T-helper 1 cell (primary cell): ENCODE measurements around the gene IVNS1ABP.
"Not testable (repeated sequence)": the region's sequence is repeated elsewhere in the genome, so short reads cannot be mapped to it uniquely, and the experiment has no call there.

Source experiments
- DNase-seq, 5 donors: peaks; one replicate each; pipeline ENCODE4 v3.0.0-alpha.2; 2012 to 2020

IVNS1ABP gene

DNA sequence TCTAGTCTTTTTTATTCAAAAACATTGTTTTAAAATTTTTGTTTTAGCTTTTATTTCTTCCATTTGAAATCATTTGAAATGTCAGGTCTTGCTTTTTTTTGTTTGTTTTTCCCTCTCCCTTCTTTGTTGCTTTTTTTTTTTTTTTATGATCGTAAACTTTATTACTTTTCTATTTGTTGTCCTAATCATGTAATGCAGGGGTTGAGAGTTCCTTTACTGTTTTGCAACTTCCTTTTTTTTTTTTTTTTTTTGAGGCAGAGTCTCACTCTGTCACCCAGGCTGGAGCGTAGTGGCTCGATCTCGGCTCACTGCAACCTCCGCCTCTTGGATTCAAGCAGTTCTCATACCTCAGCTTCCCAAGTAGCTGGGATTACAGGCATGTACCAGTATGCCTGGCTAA, 24.8 kb downstream of the IVNS1ABP start:
- DNase-seq = no peak

- DNase-seq = no peak
Measured at GRCh38 chr1:185291652-185292051, 25.4 kb downstream of the IVNS1ABP start.

- DNase-seq = no peak
Measured at GRCh38 chr1:185291159-185291558, 25.9 kb downstream of the IVNS1ABP start.

- DNase-seq = no peak
Measured at GRCh38 chr1:185289880-185290279, 27.2 kb downstream of the IVNS1ABP start.

- no peak for DNase-seq
Measured at GRCh38 chr1:185288435-185288834, 28.6 kb downstream of the IVNS1ABP start.

- DNase-seq = no peak
Measured at GRCh38 chr1:185287451-185287850, 29.6 kb downstream of the IVNS1ABP start.

DNA sequence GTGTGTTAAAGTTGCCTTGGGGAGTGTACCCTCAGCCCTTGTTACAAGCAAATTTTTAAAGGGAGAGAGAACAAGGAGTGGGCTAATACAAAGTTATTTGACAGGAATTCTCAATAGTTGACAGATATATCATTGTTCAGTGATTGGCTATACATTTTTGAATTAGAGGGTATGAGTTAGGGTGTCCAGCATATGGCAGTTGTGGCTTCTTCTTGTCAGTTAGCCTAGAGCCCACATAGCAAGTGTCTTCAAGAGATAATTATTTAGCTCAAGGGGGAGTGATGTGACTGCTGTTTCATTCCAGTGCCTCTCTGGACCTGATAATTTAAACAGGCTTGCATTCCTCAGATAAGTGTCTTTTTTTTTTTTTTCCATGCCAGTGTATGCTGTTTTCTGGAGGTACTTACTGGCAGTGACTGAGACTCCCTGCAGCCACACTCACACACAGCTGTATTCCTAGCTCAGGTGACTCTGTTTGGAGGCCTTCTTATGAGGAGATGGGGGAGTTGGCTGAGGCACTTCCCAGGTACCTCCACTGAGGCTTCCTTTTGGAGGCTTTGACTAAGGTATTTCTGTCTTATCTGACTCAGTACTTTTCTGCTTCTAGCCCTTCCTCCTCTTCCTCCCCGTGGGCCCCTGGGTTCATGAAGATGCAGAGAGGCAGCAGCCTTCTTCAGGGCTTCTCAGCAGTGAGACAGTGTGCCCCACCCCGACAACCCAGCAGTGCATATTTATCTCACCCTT, 32.3 kb downstream of the IVNS1ABP start:
- DNase-seq = no peak

DNA sequence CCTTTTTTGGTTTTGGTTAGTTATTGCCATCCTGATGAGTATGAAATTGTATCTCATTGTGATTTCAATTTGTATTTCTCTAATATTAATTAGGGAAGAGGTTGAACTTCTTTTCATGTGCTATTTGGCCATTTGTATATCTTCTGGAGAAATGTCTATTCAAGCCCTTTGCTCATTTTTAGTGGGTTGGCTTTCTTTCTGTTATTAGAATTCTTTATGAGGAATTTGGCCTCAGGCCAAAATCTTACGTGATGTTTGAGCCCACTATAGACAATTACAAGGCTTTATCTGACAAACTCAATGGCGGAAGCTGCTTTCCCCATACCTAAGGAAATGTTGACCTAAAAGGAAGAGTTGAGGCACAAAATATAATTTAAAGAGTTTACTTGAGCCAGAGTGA, 32.9 kb downstream of the IVNS1ABP start:
- no peak for DNase-seq

GRCh38 chr1:185281245-185281644, 35.8 kb downstream of the IVNS1ABP start:
- peak in 3 of 5 donors; percentile 3 to 62 (median 5) for DNase-seq

DNA sequence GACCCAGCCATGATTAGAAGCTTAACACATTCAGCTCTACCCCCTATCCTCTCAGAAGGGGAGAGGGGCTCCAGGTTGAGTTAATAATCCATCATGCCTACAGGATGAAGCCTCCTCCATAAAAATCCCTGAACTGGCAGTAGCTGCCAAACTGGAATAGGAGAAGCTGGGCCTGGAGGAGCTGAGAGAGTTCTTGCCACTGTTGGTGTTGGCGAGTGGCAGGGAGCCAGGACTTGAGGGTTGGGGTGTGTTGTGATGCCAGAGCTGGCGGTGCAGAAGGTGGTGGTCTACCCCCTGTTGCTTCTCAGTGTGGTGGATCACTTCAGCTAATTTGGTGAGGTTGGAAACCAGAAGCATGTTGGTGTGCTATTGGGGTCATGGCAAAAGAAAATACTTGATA, 36.5 kb downstream of the IVNS1ABP start:
- no peak for DNase-seq

- no peak for DNase-seq
Measured at GRCh38 chr1:185279571-185279970, 37.5 kb downstream of the IVNS1ABP start.

DNA sequence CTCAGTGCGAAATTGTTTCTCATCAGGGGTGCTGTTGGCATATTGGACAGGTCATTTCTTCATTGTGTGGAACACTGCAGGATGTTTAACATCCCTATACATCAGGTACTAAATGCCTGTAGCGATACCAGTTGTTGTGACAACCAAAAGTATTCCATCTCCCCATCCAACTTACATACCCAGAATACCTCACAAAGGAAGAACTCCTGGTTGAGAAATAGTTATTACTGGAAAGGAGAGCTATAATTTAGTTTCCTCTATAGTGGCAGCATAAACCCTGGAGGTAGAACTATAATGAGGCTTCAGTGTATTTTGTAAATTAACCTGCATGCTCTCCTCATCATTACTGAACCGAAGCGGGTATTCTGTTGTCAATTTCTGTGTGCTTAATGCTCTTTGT, 45.1 kb downstream of the IVNS1ABP start:
- no peak for DNase-seq

GRCh38 chr1:185268352-185268751, 48.7 kb downstream of the IVNS1ABP start:
- no peak for DNase-seq

DNA sequence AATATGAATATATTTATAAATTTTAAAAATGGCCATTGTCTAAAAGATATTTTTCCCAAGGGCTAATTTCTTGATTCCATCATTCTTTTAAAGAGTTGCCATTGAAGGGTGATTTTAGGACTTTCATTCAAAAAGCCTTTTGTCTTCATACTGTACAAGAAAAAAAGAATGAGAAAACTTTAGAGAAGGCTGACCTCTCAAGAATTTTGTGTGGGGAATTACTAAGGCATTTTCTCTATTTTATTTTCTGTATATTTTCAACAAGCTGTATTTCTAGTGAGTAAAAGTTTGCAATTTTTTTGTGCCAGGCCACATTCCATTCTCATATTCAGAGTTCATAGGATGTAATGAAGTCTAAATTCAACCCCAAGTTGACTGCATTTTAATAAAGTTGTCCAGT, 49.3 kb downstream of the IVNS1ABP start:
- no peak for DNase-seq

DNA sequence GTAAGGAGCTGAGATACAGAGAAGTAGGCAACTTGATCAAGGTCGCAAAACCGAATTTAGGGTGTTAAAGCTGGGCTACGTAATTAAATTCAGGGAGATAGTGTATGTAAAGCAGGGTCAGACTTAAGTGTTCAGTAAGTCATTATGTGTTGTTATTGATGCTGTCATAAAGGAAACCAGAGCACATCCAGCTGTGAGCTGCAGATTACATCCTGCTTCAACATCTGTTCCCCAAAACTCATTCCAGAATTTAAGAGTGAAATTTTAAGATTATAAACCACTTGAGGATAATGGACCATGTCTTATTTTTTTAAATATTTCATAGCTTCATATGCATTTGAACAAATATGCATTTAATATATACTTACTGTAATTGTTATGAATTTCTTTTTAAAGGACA, 49.7 kb downstream of the IVNS1ABP start:
- no peak for DNase-seq

GRCh38 chr1:185265314-185265713, 51.7 kb downstream of the IVNS1ABP start:
- DNase-seq = no peak

DNA sequence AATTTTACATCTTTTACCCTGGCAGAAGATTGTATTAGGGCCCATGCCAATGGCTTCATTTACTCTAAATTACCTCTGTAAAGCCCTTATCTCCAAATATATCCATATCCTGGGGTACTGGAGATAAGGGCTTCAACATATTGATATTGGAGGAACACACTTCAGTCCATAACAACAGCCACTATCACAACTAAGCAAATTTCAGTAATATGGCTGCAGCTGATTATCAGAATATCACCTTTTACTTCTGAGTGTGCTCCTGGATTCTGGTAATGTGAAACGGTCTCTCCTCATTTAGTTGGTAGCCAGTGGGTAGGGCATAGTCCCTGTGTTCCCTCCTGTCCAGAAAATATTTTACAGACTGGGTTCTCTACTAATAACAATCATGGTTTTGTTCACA, 53.3 kb downstream of the IVNS1ABP start:
- no peak for DNase-seq

- no peak for DNase-seq
Measured at GRCh38 chr1:185263292-185263691, 53.8 kb downstream of the IVNS1ABP start.

DNA sequence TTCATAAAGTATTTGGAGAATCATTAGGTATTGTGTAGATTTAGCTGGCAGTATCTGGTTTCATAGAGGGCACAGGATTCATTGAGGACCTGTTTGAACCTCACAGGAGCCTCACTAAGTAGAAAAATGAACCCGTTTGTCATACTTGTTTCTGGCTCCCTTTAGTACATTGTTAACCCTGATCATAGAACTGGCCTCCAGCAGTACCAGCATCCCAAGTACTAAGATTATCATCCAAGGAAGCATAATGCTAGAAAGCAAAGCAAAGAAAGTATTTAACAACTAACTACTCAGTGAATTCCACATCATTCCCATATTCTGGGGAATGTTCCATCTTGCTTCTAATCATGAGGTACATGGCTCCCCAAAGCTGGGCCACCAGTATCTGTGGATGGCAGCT, 54.9 kb downstream of the IVNS1ABP start:
- no peak for DNase-seq

GRCh38 chr1:185260611-185261010, 56.4 kb downstream of the IVNS1ABP start:
- no peak for DNase-seq

GRCh38 chr1:185258676-185259075, 58.4 kb downstream of the IVNS1ABP start:
- DNase-seq = no peak

GRCh38 chr1:185257950-185258208, 59.2 kb downstream of the IVNS1ABP start:
- DNase-seq = no peak

DNA sequence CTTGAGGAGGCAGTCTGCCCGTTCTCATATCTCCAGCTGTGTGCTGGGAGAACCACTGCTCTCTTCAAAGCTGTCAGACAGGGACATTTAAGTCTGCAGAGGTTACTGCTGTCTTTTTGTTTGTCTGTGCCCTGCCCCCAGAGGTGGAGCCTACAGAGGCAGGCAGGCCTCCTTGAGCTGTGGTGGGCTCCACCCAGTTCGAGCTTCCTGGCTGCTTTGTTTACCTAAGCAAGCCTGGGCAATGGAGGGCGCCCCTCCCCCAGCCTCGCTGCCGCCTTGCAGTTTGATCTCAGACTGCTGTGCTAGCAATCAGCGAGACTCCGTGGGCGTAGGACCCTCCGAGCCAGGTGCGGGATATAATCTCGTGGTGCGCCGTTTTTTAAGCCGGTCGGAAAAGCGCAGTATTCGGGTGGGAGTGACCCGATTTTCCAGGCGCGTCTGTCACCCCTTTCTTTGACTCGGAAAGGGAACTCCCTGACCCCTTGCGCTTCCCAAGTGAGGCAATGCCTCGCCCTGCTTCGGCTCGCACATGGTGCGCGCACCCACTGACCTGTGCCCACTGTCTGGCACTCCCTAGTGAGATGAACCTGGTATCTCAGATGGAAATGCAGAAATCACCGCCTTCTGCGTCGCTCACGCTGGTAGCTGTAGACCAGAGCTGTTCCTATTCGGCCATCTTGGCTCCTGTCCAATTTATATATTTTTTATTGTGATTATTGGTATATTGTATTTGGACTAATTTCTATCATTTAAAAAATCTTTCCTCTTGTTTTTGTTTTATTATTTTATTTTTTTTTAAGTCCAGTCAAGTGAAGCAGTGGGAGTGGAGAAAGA, 59.7 kb downstream of the IVNS1ABP start:
- not testable (repeated sequence) for DNase-seq

DNA sequence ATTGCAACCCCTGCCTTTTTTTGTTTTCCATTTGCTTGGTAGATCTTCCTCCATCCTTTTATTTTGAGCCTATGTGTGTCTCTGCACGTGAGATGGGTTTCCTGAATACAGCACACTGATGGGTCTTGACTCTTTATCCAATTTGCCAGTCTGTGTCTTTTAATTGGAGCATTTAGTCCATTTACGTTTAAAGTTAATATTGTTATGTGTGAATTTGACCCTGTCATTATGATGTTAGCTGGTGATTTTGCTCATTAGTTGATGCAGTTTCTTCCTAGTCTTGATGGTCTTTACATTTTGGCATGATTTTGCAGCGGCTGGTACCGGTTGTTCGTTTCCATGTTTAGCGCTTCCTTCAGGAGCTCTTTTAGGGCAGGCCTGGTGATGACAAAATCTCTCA, 61.4 kb downstream of the IVNS1ABP start:
- not testable (repeated sequence) for DNase-seq

- not testable (repeated sequence) for DNase-seq
Measured at GRCh38 chr1:185252404-185252803, 64.6 kb downstream of the IVNS1ABP start.
